Coronary artery (tissue), 2 donors: Measurements from ENCODE around the gene FBXO10.

Source experiments
- DNase-seq: peaks from one replicate; pipeline ENCODE4 v3.0.0-alpha.2; 2017; ENCODE audit warnings: low spot score
- H3K27ac ChIP-seq, 2 donors: fragments of 200-600 bp; sonication (generic); one replicate each; pipeline ENCODE4 v1.5.1; 2016 to 2019
- H3K4me3 ChIP-seq: fragments of 200-600 bp; sonication (generic); 2 replicates; pipeline ENCODE4 v1.5.1; 2016; ENCODE audit warnings: mild to moderate bottlenecking, moderate library complexity
- TF ChIP-seq, protein P1 (sequence below): fragments of 200-600 bp; sonication (generic); IDR thresholded peaks from one replicate; pipeline ENCODE4 v1.5.1; 2019; ENCODE audit warnings: antibody characterized with exemption

FBXO10 gene

DNA sequence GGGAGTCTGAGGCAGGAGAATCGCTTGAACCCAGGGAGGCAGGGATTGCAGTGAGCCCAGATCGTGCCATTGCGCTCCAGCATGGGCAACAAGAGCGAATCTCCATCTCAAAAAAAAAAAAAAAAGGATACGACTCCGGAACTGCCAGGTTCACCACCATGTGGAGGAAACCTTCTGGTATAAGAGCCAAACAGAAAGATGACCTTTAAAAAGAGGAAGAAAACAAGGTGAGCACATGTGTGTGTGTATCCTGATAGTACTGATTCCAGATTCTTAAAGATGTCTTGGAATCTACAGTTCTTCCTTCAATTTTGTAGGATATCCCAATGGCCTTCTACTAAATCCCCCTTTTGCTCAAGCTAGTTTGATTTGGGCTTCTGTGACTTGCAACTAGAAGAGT is 33.7 kb downstream of the FBXO10 start:
- TF ChIP-seq, protein P1, sequence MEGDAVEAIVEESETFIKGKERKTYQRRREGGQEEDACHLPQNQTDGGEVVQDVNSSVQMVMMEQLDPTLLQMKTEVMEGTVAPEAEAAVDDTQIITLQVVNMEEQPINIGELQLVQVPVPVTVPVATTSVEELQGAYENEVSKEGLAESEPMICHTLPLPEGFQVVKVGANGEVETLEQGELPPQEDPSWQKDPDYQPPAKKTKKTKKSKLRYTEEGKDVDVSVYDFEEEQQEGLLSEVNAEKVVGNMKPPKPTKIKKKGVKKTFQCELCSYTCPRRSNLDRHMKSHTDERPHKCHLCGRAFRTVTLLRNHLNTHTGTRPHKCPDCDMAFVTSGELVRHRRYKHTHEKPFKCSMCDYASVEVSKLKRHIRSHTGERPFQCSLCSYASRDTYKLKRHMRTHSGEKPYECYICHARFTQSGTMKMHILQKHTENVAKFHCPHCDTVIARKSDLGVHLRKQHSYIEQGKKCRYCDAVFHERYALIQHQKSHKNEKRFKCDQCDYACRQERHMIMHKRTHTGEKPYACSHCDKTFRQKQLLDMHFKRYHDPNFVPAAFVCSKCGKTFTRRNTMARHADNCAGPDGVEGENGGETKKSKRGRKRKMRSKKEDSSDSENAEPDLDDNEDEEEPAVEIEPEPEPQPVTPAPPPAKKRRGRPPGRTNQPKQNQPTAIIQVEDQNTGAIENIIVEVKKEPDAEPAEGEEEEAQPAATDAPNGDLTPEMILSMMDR: no peak
- DNase-seq: no peak
- Histone ChIP-seq H3K27ac (no peak overlapping the region), H3K4me3 (no peak overlapping the region)

DNA sequence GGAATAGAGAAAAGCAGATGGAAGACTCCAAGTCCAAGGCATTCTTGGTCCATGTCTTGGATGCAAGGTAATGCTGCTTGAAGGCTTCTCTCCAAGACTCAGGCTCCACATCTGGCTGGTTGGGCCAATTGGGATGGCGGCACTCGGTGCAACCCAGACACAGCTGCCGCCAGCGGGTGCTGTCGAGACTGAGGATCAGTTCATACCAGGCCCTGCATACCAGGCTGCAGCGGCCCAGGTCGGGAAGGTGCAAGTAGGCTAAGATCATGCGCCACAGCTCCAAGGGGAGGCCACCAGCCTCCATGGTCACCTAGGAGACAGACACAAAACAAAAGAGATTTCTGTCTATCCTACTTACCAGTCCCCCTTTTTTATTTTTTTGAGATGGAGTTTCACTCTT is 34.7 kb downstream of the FBXO10 start:
- TF ChIP-seq, protein P1: no peak
- no peak overlapping the region for H3K27ac ChIP-seq
- H3K4me3 ChIP-seq: no peak overlapping the region
- DNase-seq: no peak

DNA sequence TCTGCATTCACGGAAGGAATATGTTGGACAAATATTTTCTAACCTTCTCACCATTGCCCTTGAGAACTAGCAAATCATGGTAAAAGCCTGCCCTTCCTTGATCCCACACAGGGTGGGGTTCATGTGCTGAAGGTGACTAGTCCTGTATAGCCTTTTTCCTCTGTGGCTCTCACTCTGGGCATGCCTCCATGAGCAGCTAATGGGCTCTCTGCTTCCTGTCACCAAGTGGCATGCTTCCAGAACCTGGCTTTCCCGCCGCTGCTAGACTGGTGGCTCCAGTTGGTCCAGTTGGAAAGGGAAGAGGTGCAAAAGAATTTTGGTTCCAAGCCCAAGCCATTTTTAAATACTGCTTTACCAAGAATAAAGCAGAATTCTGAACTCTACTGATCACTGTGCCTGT is 35.5 kb downstream of the FBXO10 start:
- H3K4me3 ChIP-seq: no peak overlapping the region
- H3K27ac ChIP-seq: no peak overlapping the region
- DNase-seq: no peak
- TF ChIP-seq, protein P1: no peak

DNA sequence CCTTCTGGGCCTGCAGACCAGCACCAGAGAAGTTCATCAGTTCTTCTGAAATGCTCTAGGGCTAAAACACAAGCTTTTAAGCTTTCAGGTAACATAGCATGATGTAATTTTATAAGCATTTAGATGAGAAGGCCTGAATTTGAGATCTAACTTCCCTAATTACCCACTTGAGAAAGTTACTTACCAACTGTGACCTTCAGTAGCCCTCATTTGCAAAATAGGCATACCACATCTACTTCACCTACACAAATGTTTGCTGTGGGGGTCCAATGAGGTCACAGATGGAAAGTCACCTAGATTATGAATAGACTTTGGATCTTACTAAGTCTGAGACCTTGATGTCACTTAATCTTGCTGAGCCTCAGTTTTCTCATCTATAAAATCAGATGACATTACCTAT is 36.5 kb downstream of the FBXO10 start:
- no peak for DNase-seq
- Histone ChIP-seq H3K4me3 (no peak overlapping the region), H3K27ac (no peak overlapping the region)
- TF ChIP-seq, protein P1: no peak

DNA sequence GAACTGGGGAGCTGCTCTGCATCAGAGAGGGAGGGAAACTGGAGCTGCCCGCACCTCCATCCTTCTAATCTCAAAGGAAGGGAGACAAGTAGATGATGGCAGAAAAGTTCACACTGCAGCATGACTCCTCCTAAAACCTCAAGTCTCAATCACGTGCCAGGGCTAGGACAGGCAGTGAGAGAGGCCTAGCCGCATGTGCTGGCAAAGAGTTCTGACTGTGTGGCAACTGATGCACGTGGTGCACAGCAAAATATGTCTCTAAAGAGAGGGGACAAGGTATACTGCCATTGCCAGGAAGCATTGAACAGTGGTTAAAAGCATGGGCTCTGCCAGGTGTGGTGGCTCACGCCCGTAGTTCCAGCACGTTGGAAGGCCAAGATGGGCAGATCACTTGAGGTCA is 38.1 kb downstream of the FBXO10 start:
- no peak overlapping the region for H3K4me3 ChIP-seq
- H3K27ac ChIP-seq: no peak overlapping the region
- no peak for DNase-seq
- TF ChIP-seq, protein P1: no peak

DNA sequence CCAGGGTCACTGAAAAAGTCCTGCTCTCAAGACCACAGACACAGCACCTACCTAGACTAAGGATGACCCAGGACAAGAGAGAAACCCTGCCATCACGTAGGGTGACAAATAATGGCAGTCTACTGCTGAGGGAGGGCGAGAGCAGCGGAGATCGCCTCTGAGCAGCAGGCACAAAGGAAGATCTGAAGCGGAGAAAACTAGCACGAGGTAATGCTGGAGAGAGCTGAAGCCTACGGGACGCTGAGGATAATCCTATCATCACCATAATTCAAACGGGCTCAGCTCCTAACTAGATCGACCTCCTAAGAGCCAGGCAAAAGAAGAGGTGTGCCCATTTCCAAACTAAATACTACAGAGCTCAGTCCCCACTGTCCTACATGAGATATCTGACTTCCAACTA is 41.3 kb downstream of the FBXO10 start:
- Histone ChIP-seq H3K27ac (no peak overlapping the region), H3K4me3 (no peak overlapping the region)
- DNase-seq: no peak
- TF ChIP-seq, protein P1: no peak

DNA sequence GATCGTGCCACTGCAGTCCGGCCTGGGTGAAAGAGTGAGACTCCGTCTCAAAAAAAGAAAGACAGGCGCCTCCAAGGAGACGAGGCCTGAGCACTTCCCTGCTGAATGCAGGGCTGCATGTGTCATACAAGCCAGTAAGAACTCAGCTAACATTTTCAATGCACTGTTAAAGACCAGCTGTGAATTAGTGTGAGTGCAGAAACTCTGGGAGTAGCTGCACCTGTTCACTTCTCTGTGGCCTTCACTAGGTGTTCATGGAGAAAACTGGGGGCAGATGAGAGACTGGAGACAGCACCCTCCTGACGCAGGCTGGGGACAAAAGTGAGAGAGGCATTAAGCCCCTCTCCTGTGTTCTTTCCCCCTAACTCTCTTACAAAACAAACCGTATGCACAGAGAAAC is 41.8 kb downstream of the FBXO10 start:
- no peak for DNase-seq
- Histone ChIP-seq H3K27ac (no peak overlapping the region), H3K4me3 (no peak overlapping the region)
- TF ChIP-seq, protein P1: no peak
